GM19372 (cell line): ENCODE data around the gene ANXA6.

Experiments
- ATAC-seq: cut with Tn5 transposase; IDR thresholded peaks from one replicate; pipeline ENCODE4 v1.9.1; 2021; ENCODE audit warnings: mild to moderate bottlenecking, low read depth, moderate library complexity; ENCODE audit not compliant: unreplicated experiment

The ANXA6 gene

DNA sequence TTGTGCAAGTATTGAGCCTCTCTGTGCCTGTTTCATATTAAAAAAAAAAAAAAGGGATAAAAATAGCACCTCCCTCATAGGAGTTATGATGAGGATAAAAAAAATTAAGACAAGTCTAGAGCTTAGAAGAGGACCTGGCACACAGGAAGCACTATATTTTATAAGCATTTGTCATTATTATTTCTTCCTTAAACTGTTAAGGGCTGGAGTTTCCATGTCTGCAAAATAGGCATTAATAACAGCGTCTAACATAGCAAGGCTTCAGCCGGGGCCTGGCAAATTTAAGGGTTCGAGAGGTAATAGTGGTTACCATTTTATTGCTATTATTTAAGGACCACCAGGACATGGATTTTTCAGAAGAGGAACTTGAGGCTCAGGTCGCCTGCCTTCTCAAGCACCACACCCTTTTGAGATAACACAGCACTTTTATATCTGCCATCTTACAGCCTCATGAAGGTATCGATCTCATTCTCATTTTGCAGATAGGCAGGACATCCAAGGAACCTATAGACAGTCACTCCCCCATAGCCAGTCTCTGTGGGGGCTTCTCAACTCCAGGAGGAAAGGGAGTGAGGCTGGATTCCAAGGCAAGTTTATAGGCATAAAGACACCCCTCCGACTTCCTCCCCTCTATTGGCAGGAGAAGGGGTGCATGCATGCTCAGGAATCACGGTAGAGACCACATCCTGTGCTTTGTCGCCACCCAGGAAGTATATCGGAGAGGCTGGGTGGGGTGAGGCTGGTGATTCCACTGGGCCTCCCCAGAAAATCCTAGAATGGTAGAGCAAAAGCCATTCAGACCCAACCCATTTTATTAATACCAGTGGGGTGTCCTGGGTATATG, 2.4 kb downstream of the ANXA6 start:
- no peak for ATAC-seq

DNA sequence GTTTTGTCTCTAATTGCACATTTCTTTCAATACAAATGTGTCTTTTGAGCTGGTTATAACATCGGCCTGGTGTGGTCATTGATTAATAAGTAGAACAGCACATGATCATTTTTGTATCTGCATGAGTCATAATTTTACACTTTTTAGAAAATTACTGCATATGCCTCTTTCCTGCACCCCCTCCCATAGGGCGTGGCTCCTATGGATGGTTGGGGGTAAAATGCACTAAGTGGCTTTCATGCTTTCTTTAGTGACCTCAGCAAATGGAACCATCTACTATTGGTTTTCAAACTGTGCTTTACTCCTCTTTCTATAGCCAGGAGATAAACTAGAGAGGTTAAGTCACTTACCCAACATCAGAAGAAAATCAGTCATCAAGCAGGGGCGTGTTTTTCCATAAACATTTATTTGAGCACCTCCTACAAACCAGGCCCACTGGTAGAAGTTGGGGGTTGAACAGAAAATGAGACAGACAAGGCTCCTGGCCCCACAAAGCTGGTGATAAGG, 3.8 kb downstream of the ANXA6 start:
- ATAC-seq, result no peak

DNA sequence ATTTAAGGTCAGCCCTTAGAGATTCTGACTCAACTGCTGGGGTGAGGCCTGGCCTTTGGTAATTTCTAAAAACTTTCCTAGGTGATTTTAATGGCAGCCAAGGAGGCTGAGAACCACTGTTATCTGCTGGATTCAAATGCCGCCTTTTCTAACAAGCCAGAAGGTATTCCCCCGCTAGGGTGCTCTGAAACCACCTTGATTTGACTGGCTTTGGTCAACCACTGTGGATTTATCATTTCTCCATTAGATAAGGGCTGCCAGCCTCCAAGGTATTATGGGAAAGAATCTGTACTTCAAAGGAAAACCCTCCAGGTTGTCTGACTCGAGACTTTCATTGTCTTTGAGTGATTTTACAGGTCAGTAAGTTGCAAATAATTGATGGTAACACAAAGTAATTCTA, 4.3 kb downstream of the ANXA6 start:
- no peak for ATAC-seq

DNA sequence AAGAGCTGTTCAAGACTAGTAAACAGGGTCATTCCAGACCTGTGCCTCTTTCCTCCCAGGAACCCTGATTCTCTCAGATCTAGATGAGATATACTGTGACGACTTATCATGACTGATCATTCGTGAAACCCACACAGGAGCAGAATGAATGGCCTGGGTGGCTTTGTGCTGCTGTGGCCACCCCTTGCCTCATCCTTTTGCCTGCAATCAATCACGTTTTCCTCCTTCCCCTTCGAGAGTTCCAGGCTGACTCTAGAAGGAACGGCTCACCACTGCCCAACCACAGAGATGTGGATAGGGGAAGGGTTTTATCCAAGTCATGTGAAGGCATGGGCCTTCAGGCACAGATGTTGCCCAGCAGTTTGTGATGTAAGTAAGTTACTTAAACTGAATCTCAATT, 5.8 kb downstream of the ANXA6 start:
- ATAC-seq, result no peak

DNA sequence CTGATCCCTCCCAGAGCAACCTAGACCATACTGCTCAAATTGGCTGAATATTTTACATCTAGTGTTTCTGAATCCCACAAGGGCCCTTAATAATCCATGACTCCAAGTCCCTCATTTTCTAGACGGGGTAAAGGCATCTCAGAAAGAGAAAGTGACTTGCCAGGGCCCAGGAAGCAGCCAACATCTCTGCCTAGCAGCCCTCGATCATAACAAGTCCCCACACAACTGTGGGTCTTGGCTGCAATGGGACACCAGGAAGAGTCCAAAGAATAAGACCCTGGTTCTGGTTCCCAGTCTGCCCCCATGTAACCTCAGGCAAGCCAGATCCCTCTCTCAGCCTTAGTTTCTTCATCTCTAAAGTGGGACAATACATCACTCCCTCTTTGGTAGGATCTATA, 6.3 kb downstream of the ANXA6 start:
- ATAC-seq, result no peak

DNA sequence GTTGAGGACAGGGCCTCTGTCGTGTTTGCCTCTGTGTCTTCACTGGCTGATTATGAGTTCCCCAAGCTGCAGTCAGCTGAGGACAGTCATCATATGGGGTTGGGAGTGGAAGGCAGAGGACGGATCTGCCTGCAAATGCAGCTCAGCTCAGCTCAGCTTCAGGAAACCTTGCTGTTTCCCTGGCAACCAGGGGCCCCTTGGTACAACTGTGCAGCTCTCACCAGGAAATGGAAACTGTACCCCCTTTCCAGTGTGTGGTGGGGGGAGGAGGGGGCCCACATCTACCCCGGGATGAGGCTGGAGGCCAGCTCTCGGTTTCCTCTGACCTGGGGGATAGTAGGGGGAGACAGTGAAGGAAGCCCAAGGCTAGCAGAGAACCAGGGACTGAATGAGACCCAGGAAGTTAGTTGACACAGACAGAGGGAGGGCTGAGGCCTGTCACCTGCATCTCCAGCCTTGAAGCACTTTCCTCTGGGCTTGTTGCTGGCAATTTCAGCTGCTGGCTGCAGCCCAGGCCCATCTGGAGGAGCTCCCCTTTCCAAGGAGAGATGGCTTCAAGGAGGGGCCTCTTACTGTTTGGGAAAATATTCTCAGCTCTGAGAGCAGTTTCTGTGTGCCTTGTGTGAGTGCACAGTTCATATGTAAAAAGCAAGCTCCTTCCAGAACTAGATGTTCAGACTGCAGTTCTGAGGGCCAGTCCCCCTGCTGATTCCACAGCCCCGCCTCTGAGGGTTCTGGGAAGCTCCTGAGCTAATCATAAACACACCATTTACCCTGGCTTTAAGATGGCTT, 6.9 kb downstream of the ANXA6 start:
- no peak for ATAC-seq

DNA sequence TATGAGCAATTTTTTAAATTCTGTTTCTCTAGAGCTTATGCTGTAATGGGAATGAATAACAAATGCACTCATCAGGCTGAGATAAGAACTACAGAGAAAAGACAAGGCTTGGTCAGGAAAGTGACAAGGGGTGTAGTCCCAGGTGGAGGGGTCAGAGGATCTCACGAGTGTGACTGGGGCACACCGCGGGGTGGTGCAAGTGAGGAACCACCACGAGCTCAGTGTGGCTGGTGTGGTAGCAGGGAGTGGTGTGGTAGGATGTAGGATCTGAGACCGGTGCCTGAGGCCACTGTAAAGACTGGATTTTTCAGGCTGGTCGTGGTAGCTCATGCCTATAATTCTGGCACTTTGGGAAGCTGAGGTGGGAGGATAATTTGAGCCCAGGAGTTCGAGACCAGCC, 9.0 kb downstream of the ANXA6 start:
- no peak for ATAC-seq

DNA sequence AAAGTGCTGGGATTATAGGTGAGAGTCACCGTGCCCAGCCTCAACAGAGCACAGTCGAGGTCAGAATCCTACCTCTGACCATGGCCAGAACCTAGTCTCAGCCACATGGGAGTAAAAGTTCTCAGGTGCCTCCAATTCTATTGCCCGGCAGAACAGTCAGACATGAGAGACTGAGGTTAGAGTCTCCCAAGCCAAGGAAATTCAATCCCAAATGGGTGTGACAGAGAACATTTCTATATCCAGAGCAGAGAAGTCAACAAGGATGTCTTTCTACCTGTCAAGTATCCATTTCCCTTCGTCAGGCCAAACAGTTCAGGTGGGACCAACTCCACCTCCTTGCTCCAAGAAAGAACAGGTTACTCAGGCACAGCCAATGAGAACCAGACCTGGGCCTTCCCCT, 10.5 kb downstream of the ANXA6 start:
- ATAC-seq, result no peak

DNA sequence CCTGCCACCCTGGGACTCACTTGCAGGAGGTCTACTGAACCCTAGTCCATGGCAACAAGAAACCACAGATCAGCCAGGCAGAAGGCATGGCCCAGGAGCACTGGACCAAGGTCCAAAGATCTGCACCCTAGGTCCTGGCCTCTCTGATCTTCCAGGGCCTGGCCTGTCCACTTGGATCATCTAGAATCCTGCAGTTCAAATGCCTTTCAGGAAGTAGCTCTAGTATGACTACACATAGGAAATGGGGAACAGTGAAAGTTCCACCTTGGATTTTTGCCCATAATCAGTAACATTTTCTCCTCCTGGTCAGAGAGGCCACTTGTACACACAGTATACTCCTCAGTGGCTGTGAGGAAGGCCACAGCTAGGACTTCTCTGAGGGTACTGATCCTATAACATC, 11.5 kb downstream of the ANXA6 start:
- ATAC-seq, result no peak

DNA sequence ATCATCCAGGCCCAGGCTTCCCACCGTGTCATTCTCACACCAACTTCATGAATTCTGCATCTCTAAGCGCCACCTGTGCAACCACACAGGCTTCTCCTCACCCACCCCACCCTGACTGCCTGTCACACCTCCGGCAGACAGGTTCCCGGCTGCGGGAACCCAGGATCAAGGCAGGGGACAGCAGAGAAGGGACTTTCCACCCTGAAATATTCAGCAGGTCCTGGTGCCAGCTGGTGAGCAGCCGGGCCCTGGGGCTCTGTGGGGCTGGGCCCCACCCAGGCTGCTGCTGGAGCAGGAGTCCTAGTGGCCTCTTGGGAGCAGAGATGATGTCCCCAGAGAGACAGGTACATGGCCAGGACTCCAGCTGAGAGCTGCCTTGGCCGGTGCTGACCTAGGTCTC, 12.7 kb downstream of the ANXA6 start:
- ATAC-seq, result no peak

DNA sequence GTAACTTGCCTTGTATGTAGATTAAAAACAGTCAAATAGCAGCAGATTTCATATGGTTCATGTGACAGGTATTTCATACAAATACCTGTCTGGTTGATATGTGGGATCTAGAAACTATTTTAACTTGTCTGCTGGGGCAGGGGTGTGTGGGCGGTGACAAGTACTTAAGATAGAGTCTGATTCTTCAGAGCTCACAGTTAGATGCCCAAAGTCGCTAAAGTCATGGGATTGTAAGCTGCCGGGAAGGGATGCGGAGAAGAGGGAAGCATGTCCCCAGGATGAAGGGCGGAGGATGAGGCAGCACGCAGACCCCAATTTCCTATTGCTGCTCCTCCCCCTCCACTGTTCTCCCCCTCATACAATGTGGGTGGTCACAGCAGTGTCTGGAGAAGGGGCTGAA, 13.3 kb downstream of the ANXA6 start:
- ATAC-seq, result no peak

DNA sequence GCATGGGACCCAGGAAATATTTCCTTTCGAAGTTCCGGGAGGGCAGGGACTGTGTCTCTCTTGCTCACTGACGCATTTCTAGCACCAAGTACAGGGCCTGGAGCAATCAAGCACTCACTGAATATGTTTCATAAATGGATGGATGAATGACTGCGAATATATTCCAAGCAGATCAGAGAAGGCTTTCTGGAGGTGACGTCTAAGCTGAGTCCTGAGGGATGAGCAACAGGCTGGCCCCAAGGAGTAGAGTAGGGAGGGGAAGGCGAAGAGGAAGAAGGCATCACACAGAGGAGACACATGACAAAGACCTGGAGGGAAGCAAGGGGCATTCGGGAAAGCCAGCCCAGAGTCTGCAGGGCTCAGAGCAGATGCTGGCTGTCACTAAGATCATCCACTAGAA, 13.9 kb downstream of the ANXA6 start:
- ATAC-seq, result no peak

DNA sequence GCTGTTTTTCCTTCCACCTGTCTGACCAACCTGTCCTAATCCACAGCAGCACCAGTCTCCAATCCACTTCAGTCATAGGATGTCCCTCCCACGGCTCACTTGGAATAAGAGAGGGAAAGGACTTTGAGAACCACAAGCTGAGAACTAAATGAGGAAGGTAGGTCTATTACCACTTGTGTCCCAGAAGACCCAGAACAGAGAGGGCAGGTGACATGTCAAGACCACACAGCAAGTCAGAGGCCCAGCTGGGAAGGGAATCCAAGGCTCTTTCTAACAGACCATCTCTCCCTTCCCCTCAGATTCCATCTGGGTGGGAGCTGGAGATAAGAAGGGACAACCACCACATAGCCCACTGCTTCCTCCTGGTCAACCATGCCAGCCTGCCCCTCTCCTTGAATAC, 14.6 kb downstream of the ANXA6 start:
- ATAC-seq, result no peak

DNA sequence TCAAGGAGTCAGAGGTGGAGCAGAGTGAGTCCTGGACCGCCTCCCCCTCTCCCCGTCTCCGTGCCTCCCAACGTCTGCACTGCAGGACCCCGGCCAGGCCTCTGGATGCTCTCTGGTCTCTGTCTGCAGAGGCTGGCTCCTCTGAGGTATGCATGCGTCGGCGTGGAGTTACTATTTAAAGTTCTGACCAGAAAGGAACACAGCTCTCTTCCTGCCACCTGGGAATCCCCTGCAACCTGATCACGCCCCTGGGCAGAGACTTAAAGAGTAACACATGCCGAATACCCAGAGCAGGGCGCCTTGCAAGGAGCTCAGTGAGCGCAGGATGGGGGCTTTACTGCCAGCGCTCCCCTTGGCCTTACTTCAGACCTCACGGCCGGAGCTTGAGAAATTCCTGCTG, 16.0 kb downstream of the ANXA6 start:
- peak; percentile 97 for ATAC-seq

DNA sequence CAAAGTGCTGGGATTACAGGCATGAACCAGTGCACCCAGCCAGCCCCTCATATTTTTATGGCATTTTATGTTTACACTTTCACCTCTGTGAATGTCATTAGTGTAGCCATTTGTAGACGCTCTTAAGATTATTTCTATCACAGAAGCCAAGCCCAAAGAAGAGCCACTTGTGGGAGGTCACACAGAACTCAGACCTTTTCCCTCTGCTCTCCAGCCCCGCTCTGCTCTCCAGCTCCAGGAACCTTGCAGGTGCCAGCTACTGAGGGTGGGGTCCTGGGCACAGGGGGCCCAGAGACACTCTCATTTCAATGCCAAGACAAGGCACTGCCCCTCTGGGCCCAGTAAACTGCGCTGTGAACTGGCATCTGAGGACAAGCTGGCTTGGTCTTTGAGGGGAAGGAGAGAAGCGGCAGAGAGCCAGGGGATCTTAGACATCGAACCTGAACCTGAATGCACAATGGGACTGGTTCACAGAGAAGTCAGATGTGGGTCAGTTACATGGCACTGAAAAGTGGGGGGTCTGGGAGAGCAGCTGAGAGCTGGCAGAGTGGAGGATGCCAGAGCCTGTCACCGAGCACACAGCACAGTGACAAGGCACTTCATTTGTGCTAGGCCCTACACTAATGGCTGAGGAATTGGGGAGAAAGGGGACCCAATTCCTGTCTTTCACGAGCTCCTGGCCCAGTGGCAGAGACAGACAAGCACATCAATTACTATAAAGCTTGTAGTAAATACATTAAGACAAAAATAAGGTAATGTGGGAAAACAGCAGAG, 16.7 kb downstream of the ANXA6 start:
- ATAC-seq, result no peak

DNA sequence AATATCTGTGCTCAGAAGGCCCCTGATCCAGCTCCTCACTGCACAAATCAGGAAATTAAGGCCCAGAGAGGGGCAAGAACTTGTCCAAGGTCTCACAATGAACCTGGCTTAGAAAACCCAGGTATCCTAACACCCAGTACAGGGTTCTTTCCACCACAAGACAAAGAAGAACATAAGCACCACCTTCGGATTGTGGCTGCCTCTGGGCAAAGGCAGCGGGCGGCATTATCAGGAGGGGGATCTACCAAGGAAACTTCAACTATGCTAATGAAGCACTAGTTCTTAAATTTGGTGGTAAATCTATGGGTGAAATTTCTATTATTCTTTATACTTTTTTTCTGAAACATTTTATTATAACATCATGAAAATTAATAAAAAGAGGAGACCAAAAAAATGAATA, 17.9 kb downstream of the ANXA6 start:
- ATAC-seq, result no peak

DNA sequence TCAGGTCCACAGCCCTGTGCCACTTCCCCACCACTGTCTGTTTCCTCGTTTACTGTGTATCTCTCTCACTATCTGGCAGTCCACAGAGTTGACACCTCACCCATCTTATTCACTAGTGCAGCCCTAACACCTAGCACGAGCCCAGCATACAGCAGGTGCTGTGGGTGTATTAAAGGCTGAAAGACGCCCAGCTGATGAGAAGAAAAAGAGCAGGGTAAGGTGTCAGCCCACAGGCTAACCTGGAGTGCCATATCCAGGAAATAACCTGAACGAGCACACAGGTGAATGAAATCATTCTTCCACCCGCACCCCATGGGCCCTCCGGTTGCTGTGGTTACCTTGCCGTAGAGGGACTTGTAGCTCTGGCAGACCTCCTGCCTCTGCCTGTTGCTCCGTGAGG, 18.6 kb downstream of the ANXA6 start:
- ATAC-seq, result no peak

DNA sequence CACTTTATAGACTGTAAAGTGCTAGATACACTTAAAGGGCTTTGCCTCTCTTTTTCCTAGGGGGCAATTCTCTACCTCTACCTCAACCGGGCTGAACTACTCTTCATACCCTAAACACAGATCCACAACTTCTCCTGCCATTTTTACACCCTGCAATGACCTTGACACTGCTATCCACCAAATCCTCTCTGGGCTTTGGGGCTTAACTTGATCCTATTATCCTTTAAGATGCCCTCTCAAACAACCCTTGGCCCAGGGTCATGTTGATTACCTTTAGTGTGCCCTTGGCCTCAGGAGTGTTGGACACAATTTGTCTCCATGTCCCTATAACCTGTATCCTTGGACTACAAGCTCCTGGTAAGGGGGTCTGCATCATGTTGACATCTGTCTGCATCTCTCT, 19.5 kb downstream of the ANXA6 start:
- no peak for ATAC-seq

DNA sequence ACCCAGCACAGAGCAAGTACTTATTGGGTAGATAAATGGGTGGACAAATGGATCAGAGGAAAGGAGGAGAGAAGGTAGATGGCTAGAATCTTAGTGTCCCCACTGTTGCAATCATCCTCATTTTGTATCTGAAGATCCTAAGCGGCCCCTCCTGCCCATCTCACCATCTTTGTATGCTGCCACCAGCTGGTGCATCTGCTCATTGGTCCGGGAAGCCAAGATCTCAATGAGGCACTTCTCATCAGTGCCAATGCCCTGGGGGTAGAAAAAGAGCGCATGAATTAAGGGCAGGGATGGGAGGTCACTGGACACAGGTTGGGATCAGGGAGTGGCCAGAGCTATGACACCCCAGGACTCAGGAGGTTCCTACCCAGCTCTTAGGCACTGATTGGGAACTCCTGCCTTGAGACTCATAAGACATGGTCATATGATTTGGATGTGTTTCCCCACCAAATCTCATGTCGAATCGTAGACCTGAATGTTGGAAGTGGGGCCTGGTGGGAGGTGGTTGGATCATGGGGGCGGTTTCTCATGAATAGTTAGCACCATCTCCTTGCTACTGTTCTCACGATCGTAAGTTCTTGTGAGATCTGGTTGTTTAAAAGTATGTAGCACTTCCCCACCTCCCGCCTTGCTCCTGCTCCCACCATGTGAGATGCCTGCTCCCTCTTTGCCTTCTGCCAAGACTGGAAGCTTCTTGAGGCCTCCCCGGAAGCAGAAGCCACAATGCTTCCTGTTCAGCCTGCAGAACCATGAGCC, 20.3 kb downstream of the ANXA6 start:
- no peak for ATAC-seq

DNA sequence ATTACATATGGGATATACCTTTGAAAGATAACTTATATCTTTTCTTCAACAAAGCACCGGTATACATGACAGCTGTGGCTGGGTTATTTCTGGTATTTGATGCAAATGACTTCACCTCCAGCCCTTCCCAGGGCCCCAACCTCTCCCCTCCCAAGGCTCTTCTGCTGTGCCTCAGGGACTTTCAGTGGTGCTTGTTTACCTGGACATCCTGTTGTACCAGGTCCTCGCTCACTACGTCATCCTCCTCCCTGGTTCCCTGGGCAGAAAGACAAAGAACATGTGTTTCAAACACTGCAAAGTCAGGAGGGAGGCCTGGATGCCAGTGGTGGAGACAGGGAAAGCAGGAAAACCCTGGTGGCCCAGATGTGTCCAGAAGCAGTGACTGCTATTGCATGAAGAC, 23.4 kb downstream of the ANXA6 start:
- no peak for ATAC-seq
